NCI-H2196 (cell line): ENCODE data around the gene PKDCC.
"Not testable (repeated sequence)": the region's sequence is repeated elsewhere in the genome, so short reads cannot be mapped to it uniquely, and the experiment has no call there.

Source experiments
- DNase-seq: peaks from one replicate; lab custom pipeline; 2025; ENCODE audit not compliant: unreplicated experiment; lab: John Stamatoyannopoulos, UW

Gene PKDCC

GRCh38 chr2:42030200-42030759 is 17.5 kb upstream of the PKDCC start:
- no peak for DNase-seq

DNA sequence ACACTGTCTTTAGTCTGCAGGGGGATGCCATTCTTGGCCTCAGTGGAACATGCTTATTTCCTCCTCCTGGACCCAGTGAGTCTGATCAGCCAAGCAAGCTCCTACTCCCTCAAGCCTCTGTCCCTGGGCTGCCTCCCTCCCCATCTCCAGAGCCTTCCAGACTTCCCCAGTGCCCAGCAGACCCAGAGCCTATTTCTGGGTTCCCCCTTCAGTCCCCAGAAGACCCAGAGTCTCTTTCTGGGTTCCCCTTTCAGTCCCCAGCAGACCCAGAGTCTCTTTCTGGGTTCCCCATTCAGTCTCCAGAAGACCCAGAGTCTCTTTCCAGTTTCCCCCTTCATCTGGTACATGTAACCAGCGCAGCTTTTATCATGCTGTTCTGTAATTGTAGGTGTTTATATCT is 17.0 kb upstream of the PKDCC start:
- DNase-seq: no peak

GRCh38 chr2:42031281-42032223 is 16.3 kb upstream of the PKDCC start:
- no peak for DNase-seq

GRCh38 chr2:42032224-42032620 is 15.6 kb upstream of the PKDCC start:
- DNase-seq: no peak

- DNase-seq: no peak
Measured at GRCh38 chr2:42032745-42033144, 15.1 kb upstream of the PKDCC start.

- not testable (repeated sequence) for DNase-seq
Measured at GRCh38 chr2:42034096-42034495, 13.7 kb upstream of the PKDCC start.

DNA sequence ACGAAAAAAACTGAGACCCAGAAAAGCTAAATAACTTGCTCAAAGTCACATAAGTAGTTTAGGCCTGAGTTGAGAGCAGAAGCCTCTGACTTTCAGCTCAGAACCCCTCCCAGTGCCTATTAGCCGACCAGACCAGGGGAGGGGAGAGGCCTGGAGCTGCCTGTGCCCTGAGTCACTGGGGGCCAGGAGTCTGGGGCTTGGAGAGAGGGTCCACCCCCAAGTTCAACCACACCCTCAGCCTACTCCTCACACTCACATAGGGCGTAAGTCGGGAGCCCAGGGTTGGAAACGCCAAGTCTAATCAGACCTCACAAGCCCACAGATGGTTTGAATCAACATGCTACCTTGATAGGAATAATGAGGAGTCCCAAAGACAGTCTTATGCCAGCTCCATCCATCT is 12.6 kb upstream of the PKDCC start:
- DNase-seq: no peak

GRCh38 chr2:42036413-42036812 is 11.4 kb upstream of the PKDCC start:
- no peak for DNase-seq

DNA sequence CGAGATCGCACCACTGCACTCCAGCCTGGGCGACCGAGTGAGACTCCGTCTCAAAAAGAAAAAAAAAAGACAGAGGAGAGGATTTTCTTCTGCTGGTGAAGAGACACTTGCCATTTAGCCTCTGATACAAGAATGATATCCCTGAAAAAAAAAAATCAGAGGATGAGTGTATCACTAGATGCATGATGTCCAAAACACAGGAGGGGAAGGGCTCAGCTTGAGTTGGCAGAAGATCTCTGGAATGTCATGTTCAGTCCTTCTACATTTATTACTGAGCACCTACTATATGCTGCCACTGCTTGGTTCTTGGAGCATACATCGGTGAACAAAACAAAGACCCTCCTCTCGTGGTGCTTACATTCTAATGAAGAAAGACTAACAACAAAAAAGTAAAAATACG is 10.9 kb upstream of the PKDCC start:
- DNase-seq: no peak

DNA sequence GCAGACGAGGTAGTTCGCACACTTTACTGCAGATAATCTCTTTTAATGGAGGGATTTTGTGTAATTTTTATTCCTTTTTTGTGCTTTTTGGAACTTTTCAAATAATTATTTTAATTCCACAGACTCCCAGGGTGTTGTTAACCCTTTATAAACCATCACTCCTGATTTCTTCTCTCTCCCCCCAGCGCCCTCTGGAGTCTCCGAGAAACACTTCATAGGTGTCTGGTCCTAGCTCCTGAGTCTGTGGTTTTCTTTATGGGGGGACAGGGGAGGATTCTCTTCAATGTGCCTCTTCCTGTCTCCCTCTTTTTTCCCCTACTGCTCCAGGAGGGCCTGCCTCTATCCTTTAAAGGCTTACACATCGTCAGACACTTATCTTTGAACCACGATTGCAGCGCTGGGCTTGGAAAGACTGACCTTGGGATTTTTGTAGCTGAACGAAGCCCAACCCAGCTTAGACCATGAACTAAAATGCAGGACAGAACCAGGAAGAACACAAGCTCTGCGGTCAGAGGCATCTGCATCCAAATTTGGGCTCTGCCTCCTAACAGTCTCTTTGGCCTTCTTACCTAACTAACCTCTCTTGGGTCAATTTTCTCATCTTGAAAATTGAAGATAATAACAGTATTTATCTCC is 7.1 kb upstream of the PKDCC start:
- DNase-seq: no peak

- no peak for DNase-seq
Measured at GRCh38 chr2:42041377-42042127, 6.3 kb upstream of the PKDCC start.

DNA sequence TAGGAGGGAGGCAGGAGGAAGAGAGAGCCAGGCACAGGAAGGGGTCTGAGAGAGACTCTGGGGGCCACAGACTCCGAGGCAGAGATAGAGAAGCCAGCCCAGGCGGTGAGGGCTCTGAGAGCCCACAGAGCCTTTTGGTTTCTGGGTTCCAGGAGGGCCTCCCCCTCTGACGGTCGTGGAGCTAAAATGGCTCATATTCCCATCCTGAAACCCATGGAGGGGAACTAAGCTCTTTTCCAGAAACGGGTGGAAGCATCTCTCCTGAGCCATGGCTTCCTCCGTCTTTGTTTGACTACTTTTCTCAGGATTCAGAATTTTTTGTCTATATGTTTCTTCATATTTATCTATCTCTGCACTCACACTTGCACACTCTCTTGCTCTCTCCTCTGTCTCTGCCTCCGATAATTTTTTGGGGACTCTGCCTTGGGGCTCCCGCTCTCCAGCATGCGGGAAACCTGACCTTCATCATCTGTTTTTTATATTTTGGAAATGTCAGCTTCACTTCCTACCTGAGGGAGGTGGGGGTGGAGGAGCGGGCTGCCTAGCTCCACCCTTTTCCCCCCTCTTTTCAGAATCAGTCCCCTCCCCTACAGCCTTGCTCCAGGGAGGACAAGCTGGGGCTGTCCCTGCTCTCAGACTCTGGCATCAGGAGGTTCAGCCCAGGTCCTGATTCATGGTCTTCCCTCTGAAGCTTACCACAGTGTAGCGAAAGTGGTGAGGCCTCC is 5.0 kb upstream of the PKDCC start:
- DNase-seq: no peak

- no peak for DNase-seq
Measured at GRCh38 chr2:42043789-42044394, 3.9 kb upstream of the PKDCC start.

GRCh38 chr2:42044939-42045338 is 2.9 kb upstream of the PKDCC start:
- no peak for DNase-seq

DNA sequence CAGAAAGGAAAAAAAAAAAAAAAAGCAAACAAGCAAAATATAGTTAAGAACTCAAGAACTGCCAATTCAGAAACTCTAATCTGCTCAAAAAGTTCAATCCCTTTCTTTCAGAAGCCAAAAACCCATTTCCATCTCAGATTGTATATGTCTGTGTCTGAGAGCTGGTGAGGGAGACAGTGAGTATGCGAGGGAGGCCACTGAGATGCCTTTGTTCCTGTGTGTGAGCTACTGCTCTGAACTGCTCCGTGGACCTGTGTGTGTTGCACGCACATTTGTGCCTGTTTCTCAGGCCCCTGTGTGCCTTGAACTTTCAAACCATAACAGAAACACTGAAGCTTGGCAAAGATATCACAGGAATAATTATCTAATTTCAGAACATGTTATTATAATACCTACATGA is 2.5 kb upstream of the PKDCC start:
- no peak for DNase-seq

GRCh38 chr2:42045848-42046748 is 1.7 kb upstream of the PKDCC start:
- DNase-seq: peak; percentile 47

GRCh38 chr2:42046819-42047487 is 868 bp upstream of the PKDCC start:
- DNase-seq: no peak

DNA sequence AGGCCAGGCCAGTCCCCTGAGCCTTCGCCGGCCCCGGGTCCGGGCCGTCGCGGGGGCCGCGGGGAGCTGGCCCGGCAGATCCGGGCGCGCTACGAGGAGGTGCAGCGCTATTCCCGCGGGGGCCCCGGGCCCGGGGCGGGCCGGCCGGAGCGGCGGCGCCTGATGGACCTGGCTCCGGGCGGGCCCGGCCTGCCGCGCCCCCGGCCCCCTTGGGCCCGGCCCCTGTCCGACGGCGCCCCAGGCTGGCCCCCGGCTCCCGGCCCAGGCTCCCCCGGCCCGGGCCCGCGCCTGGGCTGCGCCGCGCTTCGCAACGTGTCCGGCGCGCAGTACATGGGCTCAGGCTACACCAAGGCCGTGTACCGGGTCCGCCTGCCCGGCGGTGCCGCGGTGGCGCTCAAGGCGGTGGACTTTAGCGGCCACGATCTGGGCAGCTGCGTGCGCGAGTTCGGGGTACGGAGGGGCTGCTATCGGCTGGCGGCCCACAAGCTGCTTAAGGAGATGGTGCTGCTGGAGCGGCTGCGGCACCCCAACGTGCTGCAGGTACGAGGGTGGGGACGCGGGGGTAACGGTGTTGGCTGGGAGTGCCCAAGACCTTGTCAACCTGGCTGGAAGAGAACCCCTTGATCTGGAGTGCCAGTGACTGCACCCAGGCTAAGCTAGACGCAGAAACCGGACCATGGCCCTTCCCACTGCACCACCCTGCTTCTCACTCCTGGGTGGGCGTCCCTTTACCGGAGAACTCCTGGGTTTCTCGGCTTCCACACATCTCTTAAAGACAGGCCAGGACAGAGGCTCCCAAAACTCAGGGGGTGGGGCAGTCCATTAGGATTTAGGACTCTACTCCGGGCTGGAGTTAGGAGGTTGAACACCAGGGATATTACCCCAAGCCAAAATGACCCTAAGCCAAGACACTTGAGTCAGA is 739 bp downstream of the PKDCC start:
- no peak for DNase-seq
